ENCODE measurements around the gene RCBTB2. TPM values are rescaled to one million over a fixed set of nuclear protein-coding genes. Genes with fewer than 3 reads are reported as not detected.

Gene RCBTB2
- total RNA-seq, 2 experiments from 2014 or later = 6.1 to 6.5 TPM

- H3K27me3 ChIP-seq (ENCODE audit: control insufficient read depth in 1 of 2, insufficient read depth in 2 of 2, low read length in 2 of 2) = no peaks in the 10 kb centered on the region
- Mint-ChIP-seq H3K9me3 (no peaks in the 10 kb centered on the region), H3K36me3 (ENCODE audit: low read depth) (no peaks in the 10 kb centered on the region), H3K27ac (no peak overlapping the region), H3K4me3 (no peak overlapping the region), H3K27me3 (peaks cover 27% of the 10 kb centered on the region), H3K4me1 (ENCODE audit: low read depth) (peaks cover 59% of the 10 kb centered on the region)
- ATAC-seq (ENCODE audit: poor library complexity) (no peak), DNase-seq (peak in 1 of 14 experiments; percentile 27)
- ChIA-PET CTCF (interaction anchor here (0.5 kb wide), 1 partner anchor 75 kb away, joined by 3 read pairs; no protein-coding TSS in a partner anchor), POLR2A (interaction anchor here (0.7 to 5.9 kb wide), 9 partner anchors 9 to 159 kb away, joined by 3 to 118 read pairs (median 3); partner anchors contain the start of gene RCBTB2)
- TF ChIP-seq, protein P1, sequence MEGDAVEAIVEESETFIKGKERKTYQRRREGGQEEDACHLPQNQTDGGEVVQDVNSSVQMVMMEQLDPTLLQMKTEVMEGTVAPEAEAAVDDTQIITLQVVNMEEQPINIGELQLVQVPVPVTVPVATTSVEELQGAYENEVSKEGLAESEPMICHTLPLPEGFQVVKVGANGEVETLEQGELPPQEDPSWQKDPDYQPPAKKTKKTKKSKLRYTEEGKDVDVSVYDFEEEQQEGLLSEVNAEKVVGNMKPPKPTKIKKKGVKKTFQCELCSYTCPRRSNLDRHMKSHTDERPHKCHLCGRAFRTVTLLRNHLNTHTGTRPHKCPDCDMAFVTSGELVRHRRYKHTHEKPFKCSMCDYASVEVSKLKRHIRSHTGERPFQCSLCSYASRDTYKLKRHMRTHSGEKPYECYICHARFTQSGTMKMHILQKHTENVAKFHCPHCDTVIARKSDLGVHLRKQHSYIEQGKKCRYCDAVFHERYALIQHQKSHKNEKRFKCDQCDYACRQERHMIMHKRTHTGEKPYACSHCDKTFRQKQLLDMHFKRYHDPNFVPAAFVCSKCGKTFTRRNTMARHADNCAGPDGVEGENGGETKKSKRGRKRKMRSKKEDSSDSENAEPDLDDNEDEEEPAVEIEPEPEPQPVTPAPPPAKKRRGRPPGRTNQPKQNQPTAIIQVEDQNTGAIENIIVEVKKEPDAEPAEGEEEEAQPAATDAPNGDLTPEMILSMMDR (IDR thresholded peaks at IDR 0.05) = no peak
- H3K4me1 ChIP-seq (ENCODE audit: insufficient read depth, low read length) = peaks cover 19% of the 10 kb centered on the region
- H3K4me3 ChIP-seq (ENCODE audit: low read length) = no peak overlapping the region
- H3K36me3 ChIP-seq (ENCODE audit: insufficient read depth, low read length) = no peaks in the 10 kb centered on the region
- no peaks in the 10 kb centered on the region for H3K9me3 ChIP-seq (ENCODE audit: control insufficient read depth in 1 of 2, insufficient read depth in 1 of 2, low read length in 2 of 2)
- intact Hi-C loops (cut with DNase I, micrococcal nuclease) = loop anchor here in 1 of 2 experiments (5.0 kb wide), 1 partner anchor 148 kb away; the partner anchor contains the start of gene LPAR6
- no peak overlapping the region for H3K27ac ChIP-seq (ENCODE audit: low read depth in 1 of 2, low read length in 2 of 2)
Measured at GRCh38 chr13:48560657-48561337, 27.9 kb upstream of the RCBTB2 start.

- ChIA-PET POLR2A (interaction anchor here (5.9 kb wide), 1 partner anchor 26 kb away, joined by 118 read pairs; the partner anchor contains the start of gene RCBTB2), CTCF (interaction anchor here (0.8 kb wide), 1 partner anchor 20 kb away, joined by 4 read pairs; no protein-coding TSS in a partner anchor)
- no peaks in the 10 kb centered on the region for H3K27me3 ChIP-seq (ENCODE audit: control insufficient read depth in 1 of 2, insufficient read depth in 2 of 2, low read length in 2 of 2)
- intact Hi-C loops (cut with DNase I, micrococcal nuclease) = loop anchor here in 1 of 2 experiments (5.0 kb wide), 1 partner anchor 147 kb away; the partner anchor contains the start of gene LPAR6
- TF ChIP-seq, protein P1 (IDR thresholded peaks at IDR 0.05) = no peak
- no peak overlapping the region for H3K4me3 Mint-ChIP-seq
- H3K27ac Mint-ChIP-seq = no peak overlapping the region
- H3K36me3 Mint-ChIP-seq (ENCODE audit: low read depth) = no peaks in the 10 kb centered on the region
- DNase-seq (no peak), ATAC-seq (ENCODE audit: poor library complexity) (no peak)
- peaks cover 19% of the 10 kb centered on the region for H3K4me1 ChIP-seq (ENCODE audit: insufficient read depth, low read length)
- no peak overlapping the region for H3K4me3 ChIP-seq (ENCODE audit: low read length)
- H3K27ac ChIP-seq (ENCODE audit: low read depth in 1 of 2, low read length in 2 of 2) = no peak overlapping the region
- peaks cover 17% of the 10 kb centered on the region for H3K27me3 Mint-ChIP-seq
- H3K9me3 ChIP-seq (ENCODE audit: control insufficient read depth in 1 of 2, insufficient read depth in 1 of 2, low read length in 2 of 2) = no peaks in the 10 kb centered on the region
- H3K4me1 Mint-ChIP-seq (ENCODE audit: low read depth) = peaks cover 53% of the 10 kb centered on the region
- peaks cover 2% of the 10 kb centered on the region for H3K9me3 Mint-ChIP-seq
- H3K36me3 ChIP-seq (ENCODE audit: insufficient read depth, low read length) = no peaks in the 10 kb centered on the region
Measured at GRCh38 chr13:48559638-48560320, 26.9 kb upstream of the RCBTB2 start.

DNA sequence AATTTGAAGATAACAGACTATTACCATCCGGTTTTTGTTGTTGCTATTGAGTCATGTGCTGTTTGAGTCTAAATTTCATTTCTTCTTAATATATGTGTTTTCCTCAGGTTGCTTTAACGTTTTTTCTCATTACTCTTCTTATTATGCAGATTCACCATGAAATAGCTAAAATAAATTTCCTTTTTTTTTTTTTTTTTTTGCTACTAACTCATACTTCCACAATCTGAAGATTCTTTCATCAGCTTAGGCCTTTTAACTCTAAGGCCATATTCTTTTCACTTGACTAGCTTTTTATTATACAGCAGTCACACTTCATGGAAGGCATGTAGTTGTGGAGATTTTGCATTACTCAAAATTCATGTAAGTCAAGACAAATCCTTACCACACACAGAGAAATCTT, 23.9 kb upstream of the RCBTB2 start:
- H3K36me3 Mint-ChIP-seq (ENCODE audit: low read depth) = no peaks in the 10 kb centered on the region
- H3K4me3 ChIP-seq (ENCODE audit: low read length) = no peak overlapping the region
- peaks cover 24% of the 10 kb centered on the region for H3K4me1 Mint-ChIP-seq (ENCODE audit: low read depth)
- H3K27ac Mint-ChIP-seq = no peak overlapping the region
- POLR2A ChIA-PET = interaction anchor here (2.1 kb wide), 1 partner anchor 24 kb away, joined by 9 read pairs; the partner anchor contains the start of gene RCBTB2
- peaks cover 8% of the 10 kb centered on the region for H3K4me1 ChIP-seq (ENCODE audit: insufficient read depth, low read length)
- H3K4me3 Mint-ChIP-seq = no peak overlapping the region
- DNase-seq (no peak), ATAC-seq (ENCODE audit: poor library complexity) (no peak)
- H3K9me3 Mint-ChIP-seq = peaks cover 5% of the 10 kb centered on the region
- H3K27ac ChIP-seq (ENCODE audit: low read depth in 1 of 2, low read length in 2 of 2) = no peak overlapping the region
- H3K27me3 ChIP-seq (ENCODE audit: control insufficient read depth in 1 of 2, insufficient read depth in 2 of 2, low read length in 2 of 2) = no peaks in the 10 kb centered on the region
- peaks cover 12% of the 10 kb centered on the region for H3K27me3 Mint-ChIP-seq
- TF ChIP-seq, protein P1 (IDR thresholded peaks at IDR 0.05) = no peak
- intact Hi-C loops (cut with DNase I, micrococcal nuclease) = no loop called here
- peaks cover 8 to 10% of the 10 kb centered on the region in 2 experiments for H3K9me3 ChIP-seq (ENCODE audit: control insufficient read depth in 1 of 2, insufficient read depth in 1 of 2, low read length in 2 of 2)
- no peaks in the 10 kb centered on the region for H3K36me3 ChIP-seq (ENCODE audit: insufficient read depth, low read length)
- CTCF ChIA-PET = no interaction called here
